RWPE1 (cell line): ENCODE data around the gene OR4D1.
"Not testable (repeated sequence)": the region's sequence is repeated elsewhere in the genome, so short reads cannot be mapped to it uniquely, and the experiment has no call there.

ENCODE experiments used
- CTCF ChIA-PET: fragments of 350-600 bp; sonication (Branson Sonifier 250); formaldehyde crosslinking; extraction: SDS; loops from one replicate; lab custom pipeline; 2021; lab: Yijun Ruan, JAX
- POLR2A ChIA-PET: fragments of 400-600 bp; formaldehyde crosslinking; extraction: SDS; loops from one replicate; lab custom pipeline; 2020; ENCODE audit warnings: antibody characterized with exemption; ENCODE audit not compliant: low non-redundant PET; lab: Yijun Ruan, JAX
- DNase-seq: peaks from one replicate; pipeline ENCODE4 v3.0.0; 2012; ENCODE audit warnings: low spot score
- H3K27ac ChIP-seq: fragments of 450-650 bp; 2 replicates; pipeline ENCODE4 v1.5.1; 2017
- TF ChIP-seq, protein P1 (sequence below): fragments of 450-650 bp; conservative IDR thresholded peaks from 2 replicates; pipeline ENCODE4 v1.5.1; 2017; ENCODE audit warnings: low read depth, mild to moderate bottlenecking

The OR4D1 gene

DNA sequence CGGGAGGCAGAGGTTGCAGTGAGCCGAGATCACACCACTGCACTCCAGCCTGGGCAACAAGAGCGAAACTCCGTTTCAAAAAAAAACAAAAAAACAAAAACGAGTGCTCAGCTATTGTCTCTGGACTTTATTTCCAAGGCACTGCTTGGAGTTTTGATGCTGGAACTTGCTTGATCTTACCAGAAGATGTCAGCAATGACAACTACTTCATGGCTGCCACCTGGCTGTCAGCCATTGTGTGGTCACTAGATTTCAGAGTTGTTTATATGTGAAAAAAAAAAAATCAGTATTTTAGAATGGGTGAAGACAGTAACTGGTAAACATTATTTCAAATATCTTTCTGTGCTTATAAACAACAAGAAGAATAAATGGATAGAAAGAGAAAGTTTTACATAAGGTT, 26.3 kb upstream of the OR4D1 start:
- ChIA-PET POLR2A (no interaction called here), CTCF (interaction anchor here (0.6 to 1.6 kb wide), 13 partner anchors 14 to 347 kb away, joined by 3 to 8 read pairs (median 3); no protein-coding TSS in a partner anchor)
- DNase-seq: peak; percentile 39
- no peak overlapping the region for H3K27ac ChIP-seq
- TF ChIP-seq, protein P1, sequence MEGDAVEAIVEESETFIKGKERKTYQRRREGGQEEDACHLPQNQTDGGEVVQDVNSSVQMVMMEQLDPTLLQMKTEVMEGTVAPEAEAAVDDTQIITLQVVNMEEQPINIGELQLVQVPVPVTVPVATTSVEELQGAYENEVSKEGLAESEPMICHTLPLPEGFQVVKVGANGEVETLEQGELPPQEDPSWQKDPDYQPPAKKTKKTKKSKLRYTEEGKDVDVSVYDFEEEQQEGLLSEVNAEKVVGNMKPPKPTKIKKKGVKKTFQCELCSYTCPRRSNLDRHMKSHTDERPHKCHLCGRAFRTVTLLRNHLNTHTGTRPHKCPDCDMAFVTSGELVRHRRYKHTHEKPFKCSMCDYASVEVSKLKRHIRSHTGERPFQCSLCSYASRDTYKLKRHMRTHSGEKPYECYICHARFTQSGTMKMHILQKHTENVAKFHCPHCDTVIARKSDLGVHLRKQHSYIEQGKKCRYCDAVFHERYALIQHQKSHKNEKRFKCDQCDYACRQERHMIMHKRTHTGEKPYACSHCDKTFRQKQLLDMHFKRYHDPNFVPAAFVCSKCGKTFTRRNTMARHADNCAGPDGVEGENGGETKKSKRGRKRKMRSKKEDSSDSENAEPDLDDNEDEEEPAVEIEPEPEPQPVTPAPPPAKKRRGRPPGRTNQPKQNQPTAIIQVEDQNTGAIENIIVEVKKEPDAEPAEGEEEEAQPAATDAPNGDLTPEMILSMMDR: peak; percentile 39

GRCh38 chr17:58127846-58128245, 20.3 kb upstream of the OR4D1 start:
- TF ChIP-seq, protein P1: no peak
- POLR2A ChIA-PET: no interaction called here
- CTCF ChIA-PET: no interaction called here
- DNase-seq: no peak
- H3K27ac ChIP-seq: no peak overlapping the region

DNA sequence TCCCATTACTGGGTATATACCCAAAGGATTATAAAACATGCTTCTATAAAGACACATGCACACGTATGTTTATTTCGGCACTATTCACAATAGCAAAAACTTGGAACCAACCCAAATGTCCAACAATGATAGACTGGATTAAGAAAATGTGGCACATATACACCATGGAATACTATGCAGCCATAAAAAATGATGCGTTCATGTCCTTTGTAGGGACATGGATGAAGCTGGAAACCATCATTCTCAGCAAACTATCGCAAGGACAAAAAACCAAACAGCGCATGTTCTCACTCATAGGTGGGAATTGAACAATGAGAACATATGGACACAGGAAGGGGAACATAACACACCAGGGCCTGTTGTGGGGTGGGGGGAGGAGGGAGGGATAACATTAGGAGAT, 15.5 kb upstream of the OR4D1 start:
- POLR2A ChIA-PET, DNase-seq, CTCF ChIA-PET: not testable (repeated sequence)

GRCh38 chr17:58136669-58137279, 11.4 kb upstream of the OR4D1 start:
- no peak overlapping the region for H3K27ac ChIP-seq
- DNase-seq: peak; percentile 40
- POLR2A ChIA-PET: no interaction called here
- TF ChIP-seq, protein P1: peak; percentile 75
- CTCF ChIA-PET: interaction anchor here (0.6 to 1.1 kb wide), 4 partner anchors 9 to 1240 kb away, joined by 3 to 4 read pairs (median 3); no protein-coding TSS in a partner anchor

More for the DNA sequence above, 15.5 kb upstream of the OR4D1 start:
- not testable (repeated sequence) for H3K27ac ChIP-seq

- POLR2A ChIA-PET: no interaction called here
- TF ChIP-seq, protein P1: no peak
- CTCF ChIA-PET: no interaction called here
- no peak overlapping the region for H3K27ac ChIP-seq
- no peak for DNase-seq
These were observed 6.7 kb upstream of the OR4D1 start for GRCh38 chr17:58141505-58141904.

- DNase-seq, POLR2A ChIA-PET, CTCF ChIA-PET, H3K27ac ChIP-seq: not testable (repeated sequence)
These were observed 4.8 kb upstream of the OR4D1 start for GRCh38 chr17:58143335-58143734.

DNA sequence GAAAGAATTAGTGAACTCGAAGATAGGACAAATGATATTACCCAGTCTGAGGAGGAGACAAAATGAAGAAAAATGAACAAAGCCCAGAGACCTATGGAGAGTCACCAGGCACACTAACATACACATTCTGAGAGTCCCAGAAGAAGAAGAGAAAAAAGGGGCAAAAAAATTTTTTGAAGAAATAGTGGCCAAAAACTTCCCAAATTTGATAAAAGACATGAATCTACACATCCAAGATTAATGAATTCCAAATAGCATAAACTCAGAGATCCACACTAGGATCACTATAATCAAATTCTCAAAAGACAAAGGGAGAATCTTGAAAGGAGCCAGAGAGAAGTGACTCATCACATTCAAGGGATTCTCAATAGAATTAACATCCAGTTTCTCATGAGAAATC, 3.4 kb upstream of the OR4D1 start:
- POLR2A ChIA-PET: no interaction called here
- DNase-seq: no peak
- TF ChIP-seq, protein P1: no peak
- H3K27ac ChIP-seq: no peak overlapping the region
- CTCF ChIA-PET: no interaction called here
